Neural cell (in vitro differentiated cells): ENCODE measurements around the gene SHTN1.

Experiments
- EZH2 ChIP-seq: fragments of 200-600, 300-800 bp; shearing (Covaris generic), sonication (generic); IDR thresholded peaks from 2 replicates; pipeline ENCODE4 v1.6.1; 2014; ENCODE audit warnings: antibody characterized with exemption, low read length, borderline replicate concordance, mild to moderate bottlenecking; ENCODE audit not compliant: insufficient read depth, poor library complexity, severe bottlenecking
- POLR2AphosphoS5 ChIP-seq: IDR thresholded peaks from 2 replicates; pipeline ENCODE4 v1.6.1; 2012
- RAD21 ChIP-seq: fragments of 450-650 bp; conservative IDR thresholded peaks from 2 replicates; pipeline ENCODE4 v1.6.1; 2014; ENCODE audit warnings: antibody characterized with exemption, mild to moderate bottlenecking, moderate library complexity
- SMC3 ChIP-seq: fragments of 450-650 bp; conservative IDR thresholded peaks from 2 replicates; pipeline ENCODE4 v1.6.1; 2014; ENCODE audit warnings: antibody characterized with exemption, mild to moderate bottlenecking, moderate library complexity; ENCODE audit not compliant: poor library complexity
- TF ChIP-seq, protein P1 (sequence below): fragments of 450-650 bp; IDR thresholded peaks from 2 replicates; pipeline ENCODE4 v1.5.1; 2014; ENCODE audit warnings: antibody characterized with exemption, mild to moderate bottlenecking, moderate library complexity; ENCODE audit not compliant: poor library complexity, severe bottlenecking

DNA sequence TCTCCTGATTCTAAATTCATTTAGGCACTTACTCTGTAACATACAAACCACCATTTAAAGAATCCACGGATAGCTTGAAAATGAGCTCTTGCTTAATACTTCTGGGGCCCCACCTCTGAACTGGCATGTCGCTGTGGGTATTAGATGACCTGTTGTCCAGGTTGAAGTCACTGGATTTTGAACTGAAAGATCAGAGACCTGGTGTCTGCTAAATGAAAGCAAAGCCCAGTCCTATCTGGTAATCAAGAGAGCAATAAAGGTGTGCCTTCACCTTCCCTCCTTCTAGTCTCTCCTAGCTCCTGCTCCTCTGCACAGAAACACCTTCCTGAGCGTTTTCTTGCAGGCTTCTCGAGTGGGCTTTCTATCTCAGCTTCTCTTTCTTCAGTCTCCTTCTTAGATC is 151.3 kb downstream of the SHTN1 start:
- TF ChIP-seq POLR2AphosphoS5, result no peak
- TF ChIP-seq SMC3, result no peak
- TF ChIP-seq, protein P1, sequence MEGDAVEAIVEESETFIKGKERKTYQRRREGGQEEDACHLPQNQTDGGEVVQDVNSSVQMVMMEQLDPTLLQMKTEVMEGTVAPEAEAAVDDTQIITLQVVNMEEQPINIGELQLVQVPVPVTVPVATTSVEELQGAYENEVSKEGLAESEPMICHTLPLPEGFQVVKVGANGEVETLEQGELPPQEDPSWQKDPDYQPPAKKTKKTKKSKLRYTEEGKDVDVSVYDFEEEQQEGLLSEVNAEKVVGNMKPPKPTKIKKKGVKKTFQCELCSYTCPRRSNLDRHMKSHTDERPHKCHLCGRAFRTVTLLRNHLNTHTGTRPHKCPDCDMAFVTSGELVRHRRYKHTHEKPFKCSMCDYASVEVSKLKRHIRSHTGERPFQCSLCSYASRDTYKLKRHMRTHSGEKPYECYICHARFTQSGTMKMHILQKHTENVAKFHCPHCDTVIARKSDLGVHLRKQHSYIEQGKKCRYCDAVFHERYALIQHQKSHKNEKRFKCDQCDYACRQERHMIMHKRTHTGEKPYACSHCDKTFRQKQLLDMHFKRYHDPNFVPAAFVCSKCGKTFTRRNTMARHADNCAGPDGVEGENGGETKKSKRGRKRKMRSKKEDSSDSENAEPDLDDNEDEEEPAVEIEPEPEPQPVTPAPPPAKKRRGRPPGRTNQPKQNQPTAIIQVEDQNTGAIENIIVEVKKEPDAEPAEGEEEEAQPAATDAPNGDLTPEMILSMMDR, result no peak
- no peak for TF ChIP-seq EZH2
- TF ChIP-seq RAD21, result no peak
